HS-27A (cell line): Measurements from ENCODE around the gene ACTR10.

Source experiments
- DNase-seq: peaks from one replicate; pipeline ENCODE4 v3.0.0-alpha.2; 2012; ENCODE audit warnings: low read depth, missing footprints

The ACTR10 gene

DNA sequence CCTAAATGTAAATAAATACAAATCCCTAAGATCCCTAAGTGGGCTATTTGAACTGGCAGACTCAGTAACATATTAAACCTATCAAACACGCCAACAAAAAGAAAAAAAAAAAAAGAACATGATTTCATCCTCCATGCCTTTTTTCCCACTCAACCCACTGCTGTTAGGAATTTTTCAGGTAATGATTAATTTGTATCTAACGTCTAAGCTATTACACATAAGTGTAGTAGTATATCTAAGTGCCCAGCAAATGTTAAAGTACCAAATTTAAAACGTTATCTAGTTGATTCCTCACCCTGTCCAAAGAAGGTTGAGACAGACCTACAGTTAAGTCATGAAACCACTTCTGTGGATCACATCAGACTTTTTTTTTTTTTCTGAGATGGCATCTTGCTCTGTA lies 82.0 kb downstream of the ACTR10 start:
- no peak for DNase-seq

DNA sequence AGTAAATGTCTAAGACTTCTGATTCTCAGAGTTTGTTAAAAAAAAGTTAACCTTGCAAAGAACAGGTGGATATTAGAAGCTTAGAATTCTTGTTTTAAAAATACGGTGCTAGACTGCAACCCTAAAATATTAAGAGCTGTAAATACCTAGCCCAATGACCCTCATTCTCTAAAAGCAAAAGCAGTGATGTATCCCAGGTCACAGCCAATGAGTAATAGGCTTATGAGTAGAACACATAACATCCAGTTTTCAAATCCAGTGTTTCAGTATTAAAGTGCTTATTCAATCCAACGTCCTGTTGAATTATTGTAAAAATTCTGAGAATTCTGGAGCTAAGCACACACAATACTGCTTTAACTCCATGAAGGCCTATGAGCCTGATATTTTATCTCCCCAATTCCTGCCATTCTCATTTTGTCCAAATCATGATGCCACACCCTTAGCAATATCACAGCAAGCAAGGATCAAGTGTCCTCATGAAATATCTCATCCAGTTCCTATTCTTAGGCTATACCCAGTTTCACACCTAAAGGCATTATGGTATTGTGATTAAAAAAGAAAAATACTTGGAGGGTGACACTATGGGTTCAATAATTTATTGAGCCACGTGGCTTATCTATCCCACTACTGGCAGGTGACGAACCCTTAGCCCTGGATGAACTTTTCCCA lies 83.1 kb downstream of the ACTR10 start:
- DNase-seq = no peak

DNA sequence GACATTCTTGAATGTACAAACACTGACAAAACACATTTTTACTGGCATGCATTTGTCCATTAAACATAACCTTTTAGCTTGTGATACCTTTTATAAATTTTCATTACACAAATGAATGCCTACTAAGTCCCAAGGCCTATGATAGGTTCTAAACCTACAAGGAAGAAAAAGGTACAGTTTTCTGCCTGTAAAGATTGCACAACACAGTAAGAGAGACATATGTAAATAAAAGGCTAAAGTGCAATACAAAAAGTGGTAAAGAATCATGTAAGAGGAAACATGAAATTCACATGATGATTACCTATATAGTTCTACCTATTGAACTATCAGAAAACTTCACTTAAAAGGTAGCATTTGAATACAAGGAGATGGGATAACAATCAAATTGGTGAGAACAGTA lies 83.8 kb downstream of the ACTR10 start:
- no peak for DNase-seq

DNA sequence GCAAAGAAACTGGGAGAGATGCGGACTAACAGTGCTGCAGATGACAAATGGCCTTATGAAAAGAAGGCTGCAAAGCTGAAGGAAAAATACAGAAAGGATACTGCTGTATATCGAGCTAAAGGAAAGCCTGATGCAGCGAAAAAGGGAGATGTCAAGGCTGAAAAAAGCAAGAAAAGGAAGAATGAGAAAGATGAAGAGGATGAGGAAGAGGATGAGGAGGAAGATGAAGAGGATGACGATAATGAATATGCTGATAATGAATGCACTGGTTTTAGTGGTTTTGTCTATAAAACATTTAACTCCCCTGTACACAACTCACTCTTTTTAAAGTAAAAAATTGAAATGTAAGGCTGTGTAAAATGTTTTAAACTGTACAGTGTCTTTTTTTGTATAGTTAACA lies 85.2 kb downstream of the ACTR10 start:
- no peak for DNase-seq
